HG02981 (cell line): ENCODE measurements around the gene PRMT6.
"Not testable (repeated sequence)": the region's sequence is repeated elsewhere in the genome, so short reads cannot be mapped to it uniquely, and the experiment has no call there.

Source experiments
- ATAC-seq: cut with Tn5 transposase; IDR thresholded peaks from one replicate; pipeline ENCODE4 v1.9.1; 2021; ENCODE audit warnings: mild to moderate bottlenecking, moderate library complexity; ENCODE audit not compliant: unreplicated experiment

The PRMT6 gene

GRCh38 chr1:107056426-107057196 is at the start of gene PRMT6:
TSS of gene PRMT6 (plus strand) at chr1:107056674. CDS start at chr1:107056716, 42 bp downstream.
- ATAC-seq = peak; percentile 93

- ATAC-seq = no peak
These were observed 47.2 kb upstream of the PRMT6 start for GRCh38 chr1:107009281-107009680.

GRCh38 chr1:107010582-107010981 is 45.9 kb upstream of the PRMT6 start:
- no peak for ATAC-seq

GRCh38 chr1:107016376-107016978 is 40.0 kb upstream of the PRMT6 start:
- ATAC-seq = peak; percentile 54

- no peak for ATAC-seq
These were observed 38.0 kb upstream of the PRMT6 start for GRCh38 chr1:107018445-107018844.

- ATAC-seq = no peak
These were observed 37.3 kb upstream of the PRMT6 start for GRCh38 chr1:107019166-107019565.

- not testable (repeated sequence) for ATAC-seq
These were observed 17.6 kb upstream of the PRMT6 start for GRCh38 chr1:107038874-107039273.

- not testable (repeated sequence) for ATAC-seq
These were observed 11.9 kb upstream of the PRMT6 start for GRCh38 chr1:107044310-107045220.

- ATAC-seq = no peak
These were observed 8.9 kb upstream of the PRMT6 start for GRCh38 chr1:107047602-107048001.

GRCh38 chr1:107048241-107048640 is 8.2 kb upstream of the PRMT6 start:
- no peak for ATAC-seq

GRCh38 chr1:107051266-107051665 is 5.2 kb upstream of the PRMT6 start:
- ATAC-seq = no peak

GRCh38 chr1:107055919-107056425 is 502 bp upstream of the PRMT6 start:
- not testable (repeated sequence) for ATAC-seq

- ATAC-seq = peak; percentile 48
These were observed 991 bp downstream of the PRMT6 start for GRCh38 chr1:107057197-107058133.

- ATAC-seq = no peak
These were observed 2.0 kb downstream of the PRMT6 start for GRCh38 chr1:107058245-107059032.

- ATAC-seq = no peak
These were observed 5.4 kb downstream of the PRMT6 start for GRCh38 chr1:107061886-107062285.

- ATAC-seq = no peak
These were observed 17.0 kb downstream of the PRMT6 start for GRCh38 chr1:107073493-107073892.

- no peak for ATAC-seq
These were observed 20.4 kb downstream of the PRMT6 start for GRCh38 chr1:107076841-107077240.

GRCh38 chr1:107079249-107079648 is 22.8 kb downstream of the PRMT6 start:
- ATAC-seq = no peak

- no peak for ATAC-seq
These were observed 24.6 kb downstream of the PRMT6 start for GRCh38 chr1:107081102-107081501.
